IMR-90 (cell line): Measurements from ENCODE around the gene IGFBP3.

Experiments used
- CTCF ChIP-seq: conservative IDR thresholded peaks from 2 replicates; pipeline ENCODE4 v1.5.1; 2012; ENCODE audit warnings: mild to moderate bottlenecking, low read depth, low read length, improper control_type of control experiment
- NFE2L2 ChIP-seq: fragments of 150-350 bp; IDR thresholded peaks from 2 replicates; pipeline ENCODE4 v1.6.1; 2016; ENCODE audit warnings: low read depth, mild to moderate bottlenecking, low read length
- POLR2A ChIP-seq: IDR thresholded peaks from 2 replicates; pipeline ENCODE4 v1.6.1; 2012; ENCODE audit warnings: mild to moderate bottlenecking, low read depth, low read length
- RAD21 ChIP-seq: IDR thresholded peaks from 2 replicates; pipeline ENCODE4 v1.6.1; 2012; ENCODE audit warnings: low read length, improper control_type of control experiment
- RFX5 ChIP-seq: IDR thresholded peaks from 2 replicates; pipeline ENCODE4 v1.8.0; 2012; ENCODE audit warnings: low read depth, mild to moderate bottlenecking, low read length, moderate library complexity
- USF2 ChIP-seq: fragments of 150-350 bp; IDR thresholded peaks from 2 replicates; pipeline ENCODE4 v1.6.1; 2017; ENCODE audit warnings: mild to moderate bottlenecking, antibody characterized with exemption, low read length, low read depth

GRCh38 chr7:45923818-45924217, 2.7 kb upstream of the IGFBP3 start:
- no peak for TF ChIP-seq POLR2A
- no peak for TF ChIP-seq CTCF
- no peak for TF ChIP-seq RFX5
- TF ChIP-seq NFE2L2, result no peak
- TF ChIP-seq RAD21, result no peak
- TF ChIP-seq USF2, result no peak
